Neural cell (in vitro differentiated cells): ENCODE results near the gene COPZ1. TPM values are rescaled to one million over a fixed set of nuclear protein-coding genes. Genes with fewer than 3 reads are reported as not detected.

ENCODE experiments used
- H2AFZ ChIP-seq: fragments of 200-600, 300-800 bp; sonication (generic), shearing (Covaris generic); 2 replicates; pipeline ENCODE4 v1.6.0; 2014; ENCODE audit warnings: low read depth, mild to moderate bottlenecking, antibody characterized with exemption, low read length, moderate library complexity
- H3F3A ChIP-seq: fragments of 200-600 bp; shearing (Covaris generic); 2 replicates; pipeline ENCODE4 v1.6.1; 2016; ENCODE audit warnings: mild to moderate bottlenecking, moderate library complexity, mixed read lengths, antibody characterized with exemption, low read length; ENCODE audit not compliant: insufficient read depth, poor library complexity, severe bottlenecking
- H3K27ac ChIP-seq: fragments of 200-600, 300-800 bp; sonication (generic), shearing (Covaris generic); 2 replicates; pipeline ENCODE4 v1.5.1; 2014; ENCODE audit warnings: mild to moderate bottlenecking, low read length, moderate library complexity
- H3K27me3 ChIP-seq: fragments of 300-800, 200-600 bp; sonication (generic), shearing (Covaris generic); 2 replicates; pipeline ENCODE4 v1.6.0; 2014; ENCODE audit warnings: mild to moderate bottlenecking, low read depth, low read length, moderate library complexity; ENCODE audit not compliant: insufficient read depth
- H3K36me3 ChIP-seq: fragments of 300-800, 200-600 bp; sonication (generic), shearing (Covaris generic); 2 replicates; pipeline ENCODE4 v1.5.1; 2014; ENCODE audit warnings: mild to moderate bottlenecking, antibody characterized with exemption, low read length, moderate library complexity; ENCODE audit not compliant: insufficient read depth
- H3K4me2 ChIP-seq: fragments of 300-800, 200-600 bp; sonication (generic), shearing (Covaris generic); 2 replicates; pipeline ENCODE4 v1.6.0; 2014; ENCODE audit warnings: mild to moderate bottlenecking, low read length
- H3K4me3 ChIP-seq: fragments of 300-800, 200-600 bp; sonication (generic), shearing (Covaris generic); 2 replicates; pipeline ENCODE4 v1.5.1; 2014; ENCODE audit warnings: mild to moderate bottlenecking, low read length, moderate library complexity
- H3K79me2 ChIP-seq: fragments of 200-600 bp; shearing (Covaris generic); replicated peaks from 2 replicates; pipeline ENCODE4 v1.6.0; 2014; ENCODE audit warnings: mild to moderate bottlenecking, low read length, moderate library complexity; ENCODE audit not compliant: insufficient read depth
- H3K9ac ChIP-seq: fragments of 300-800, 200-600 bp; sonication (generic), shearing (Covaris generic); 2 replicates; pipeline ENCODE4 v1.6.1; 2016; ENCODE audit warnings: mild to moderate bottlenecking, low read length, mixed read lengths
- H3K9me2 ChIP-seq: fragments of 200-600 bp; shearing (Covaris generic); 2 replicates; pipeline ENCODE4 v1.6.1; 2016; ENCODE audit warnings: mild to moderate bottlenecking, low read length, mixed read lengths; ENCODE audit not compliant: insufficient read depth
- H3K9me3 ChIP-seq: fragments of 200-600, 300-800 bp; sonication (generic), shearing (Covaris generic); 2 replicates; pipeline ENCODE4 v1.6.1; 2016; ENCODE audit warnings: mild to moderate bottlenecking, mixed run types, low read length, moderate library complexity, mixed read lengths
- H4K20me1 ChIP-seq: fragments of 200-600 bp; shearing (Covaris generic); 2 replicates; pipeline ENCODE4 v1.6.1; 2016; ENCODE audit warnings: mild to moderate bottlenecking, mixed run types; ENCODE audit not compliant: insufficient read depth
- CTCF ChIP-seq: fragments of 450-650 bp; IDR thresholded peaks from 2 replicates; pipeline ENCODE4 v1.5.1; 2014; ENCODE audit warnings: antibody characterized with exemption, mild to moderate bottlenecking, moderate library complexity; ENCODE audit not compliant: poor library complexity, severe bottlenecking
- EP300 ChIP-seq: fragments of 450-650 bp; conservative IDR thresholded peaks from 2 replicates; pipeline ENCODE4 v1.6.1; 2014; ENCODE audit warnings: antibody characterized with exemption, mild to moderate bottlenecking, moderate library complexity; ENCODE audit not compliant: poor library complexity, severe bottlenecking
- EZH2 ChIP-seq: fragments of 200-600, 300-800 bp; shearing (Covaris generic), sonication (generic); IDR thresholded peaks from 2 replicates; pipeline ENCODE4 v1.6.1; 2014; ENCODE audit warnings: antibody characterized with exemption, low read length, borderline replicate concordance, mild to moderate bottlenecking; ENCODE audit not compliant: insufficient read depth, poor library complexity, severe bottlenecking
- MXI1 ChIP-seq: fragments of 450-650 bp; conservative IDR thresholded peaks from 2 replicates; pipeline ENCODE4 v1.6.1; 2014; ENCODE audit warnings: antibody characterized with exemption, mild to moderate bottlenecking; ENCODE audit not compliant: poor library complexity, severe bottlenecking
- POLR2AphosphoS5 ChIP-seq: IDR thresholded peaks from 2 replicates; pipeline ENCODE4 v1.6.1; 2012
- RAD21 ChIP-seq: fragments of 450-650 bp; conservative IDR thresholded peaks from 2 replicates; pipeline ENCODE4 v1.6.1; 2014; ENCODE audit warnings: antibody characterized with exemption, mild to moderate bottlenecking, moderate library complexity
- REST ChIP-seq: IDR thresholded peaks from 2 replicates; pipeline ENCODE4 v1.6.1; 2012; ENCODE audit warnings: borderline replicate concordance
- SMC3 ChIP-seq: fragments of 450-650 bp; conservative IDR thresholded peaks from 2 replicates; pipeline ENCODE4 v1.6.1; 2014; ENCODE audit warnings: antibody characterized with exemption, mild to moderate bottlenecking, moderate library complexity; ENCODE audit not compliant: poor library complexity
- TAF1 ChIP-seq: IDR thresholded peaks from 2 replicates; pipeline ENCODE4 v1.6.1; 2012; ENCODE audit warnings: low read depth
- polyA plus RNA-seq: library from polyadenylated mRNA; depleted of rRNA; stranded (reverse); fragments of >200 nt; gene quantifications from 2 replicates; pipeline ENCODE4 v1.2.3, GENCODE V29; 2014

Gene COPZ1
- polyA plus RNA-seq, 1 donor from 2014 or later = 192 TPM

GRCh38 chr12:54383041-54383609 is 58.2 kb downstream of the COPZ1 start:
- Histone ChIP-seq H3K4me3 (no peak overlapping the region), H3K9ac (no peak overlapping the region), H3K4me2 (no peak overlapping the region), H4K20me1 (no peaks in the 10 kb centered on the region), H3K9me2 (no peaks in the 10 kb centered on the region), H3K27ac (no peak overlapping the region), H3K27me3 (no peaks in the 10 kb centered on the region), H3K36me3 (no peaks in the 10 kb centered on the region), H3K9me3 (no peaks in the 10 kb centered on the region), H3F3A (no peaks in the 10 kb centered on the region), H3K79me2 (no peaks in the 10 kb centered on the region), H2AFZ (no peak overlapping the region)
- no peak for TF ChIP-seq RAD21
- TF ChIP-seq SMC3 = no peak
- no peak for TF ChIP-seq REST
- TF ChIP-seq POLR2AphosphoS5 = no peak

DNA sequence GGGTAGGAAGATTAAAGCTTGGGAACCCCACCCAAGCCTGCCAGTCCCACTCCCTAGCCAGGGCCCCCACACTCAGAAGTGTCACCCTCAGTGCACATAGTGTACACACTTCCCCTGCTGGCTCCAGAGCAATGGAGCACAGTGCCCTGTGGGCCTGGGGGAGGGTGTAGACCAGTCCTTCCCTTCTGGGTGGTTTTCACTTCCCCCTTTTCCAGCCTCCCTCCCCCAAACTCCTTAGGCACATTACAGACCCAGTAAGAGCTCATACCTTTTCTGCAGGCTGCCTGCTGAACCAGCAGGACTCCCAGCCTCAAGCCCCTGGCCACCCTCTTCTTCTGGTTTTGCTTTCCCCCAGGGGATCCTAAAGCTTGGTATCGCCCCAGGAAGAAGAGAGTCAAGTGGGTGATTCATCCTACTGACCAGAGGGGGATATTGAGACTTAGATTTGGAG is 59.7 kb downstream of the COPZ1 start, which contains the start of gene ZNF385A:
Gene ZNF385A, minus strand, starts transcription at position 143 of the 451 bp plus-strand sequence. CDS start 219 bp downstream, outside the sequence.
- no peak for TF ChIP-seq SMC3
- no peak for TF ChIP-seq EZH2
- no peak for TF ChIP-seq MXI1
- TF ChIP-seq CTCF = no peak
- no peak for TF ChIP-seq POLR2AphosphoS5
- no peak for TF ChIP-seq TAF1
- TF ChIP-seq RAD21 = no peak
- TF ChIP-seq EP300 = no peak
- TF ChIP-seq REST = no peak
- Histone ChIP-seq H3K4me3 (no peak within 1 kb of the TSS), H4K20me1 (no peaks in the 10 kb centered on the region), H3K9me3 (no peaks in the 10 kb centered on the region), H3K79me2 (no peaks in the 10 kb centered on the region), H3K27me3 (no peaks in the 10 kb centered on the region), H3K27ac (no peak within 1 kb of the TSS), H3F3A (no peaks in the 10 kb centered on the region), H3K9me2 (no peaks in the 10 kb centered on the region), H3K36me3 (no peaks in the 10 kb centered on the region), H3K9ac (no peak within 1 kb of the TSS), H3K4me2 (no peak within 1 kb of the TSS), H2AFZ (no peak within 1 kb of the TSS)
